Activated B cell treated with CpG ODN at 0.5 μM for 24 hours (primary cell): ENCODE measurements around the gene KRTAP12-1. TPM values are rescaled to one million over a fixed set of nuclear protein-coding genes. Genes with fewer than 3 reads are reported as not detected.
"Not testable (repeated sequence)": the region's sequence is repeated elsewhere in the genome, so short reads cannot be mapped to it uniquely, and the experiment has no call there.

ENCODE experiments used
- ATAC-seq: fragments of 200-7000 bp; cut with Tn5 transposase; one replicate; pipeline ENCODE4 v1.10.0; 2021; ENCODE audit warnings: low read depth, mild to moderate bottlenecking, moderate library complexity
- CTCF ChIA-PET: fragments of 350-600 bp; sonication (Branson Sonifier 250); formaldehyde crosslinking; loops from one replicate; lab custom pipeline; 2021; ENCODE audit warnings: antibody characterized with exemption; lab: Charles Lee
- POLR2A ChIA-PET: fragments of 350-600 bp; sonication (Branson Sonifier 250); formaldehyde crosslinking; loops from one replicate; lab custom pipeline; 2021; ENCODE audit warnings: antibody characterized with exemption; lab: Charles Lee
- DNase-seq: peaks from one replicate; pipeline ENCODE4 v3.0.0; 2022
- H3K27ac Mint-ChIP-seq: one replicate; pipeline ENCODE4 v1.8.0; 2020; ENCODE audit warnings: mixed read lengths
- H3K27me3 Mint-ChIP-seq: one replicate; pipeline ENCODE4 v1.8.0; 2021; ENCODE audit warnings: mixed read lengths
- H3K36me3 Mint-ChIP-seq: one replicate; pipeline ENCODE4 v1.8.0; 2021; ENCODE audit warnings: low read depth, mixed read lengths
- H3K4me1 Mint-ChIP-seq: one replicate; pipeline ENCODE4 v1.8.0; 2021; ENCODE audit warnings: mixed read lengths
- H3K4me3 Mint-ChIP-seq: one replicate; pipeline ENCODE4 v1.8.0; 2020; ENCODE audit warnings: mild to moderate bottlenecking, mixed read lengths
- H3K9me3 Mint-ChIP-seq: one replicate; pipeline ENCODE4 v1.8.0; 2020; ENCODE audit warnings: mixed read lengths
- CTCF ChIP-seq: fragments of 200-600 bp; IDR thresholded peaks from one replicate; pipeline ENCODE4 v1.8.0; 2022; ENCODE audit warnings: antibody characterized with exemption, mild to moderate bottlenecking
- intact Hi-C: fragments of 100-400 bp; cut with micrococcal nuclease; formaldehyde crosslinking; loops from one replicate; pipeline ENCODE4 v1.15.1; 2024
- total RNA-seq: library from RNA; stranded (reverse); gene quantifications from 2 replicates; pipeline ENCODE4 v1.2.3, GENCODE V29; 2022

KRTAP12-1 gene
- total RNA-seq, 1 donor from 2014 or later: not detected

GRCh38 chr21:44671911-44672310 lies 10.1 kb downstream of the KRTAP12-1 start:
- ATAC-seq (no peak), DNase-seq (no peak)
- intact Hi-C loops: no loop called here
- H3K4me3 Mint-ChIP-seq: no peak overlapping the region
- ChIA-PET CTCF (no interaction called here), POLR2A (no interaction called here)
- TF ChIP-seq CTCF: no peak
- H3K27ac Mint-ChIP-seq: no peak overlapping the region
- no peaks in the 10 kb centered on the region for H3K36me3 Mint-ChIP-seq
- no peaks in the 10 kb centered on the region for H3K4me1 Mint-ChIP-seq
- H3K9me3 Mint-ChIP-seq: peaks cover 16% of the 10 kb centered on the region
- peaks cover 17% of the 10 kb centered on the region for H3K27me3 Mint-ChIP-seq

GRCh38 chr21:44670642-44671432 lies 11.1 kb downstream of the KRTAP12-1 start:
- peaks cover 16% of the 10 kb centered on the region for H3K9me3 Mint-ChIP-seq
- H3K27ac Mint-ChIP-seq: no peak overlapping the region
- TF ChIP-seq CTCF: no peak
- no peak for ATAC-seq
- POLR2A ChIA-PET: no interaction called here
- no peaks in the 10 kb centered on the region for H3K4me1 Mint-ChIP-seq
- intact Hi-C loops: no loop called here
- DNase-seq: no peak
- H3K36me3 Mint-ChIP-seq: no peaks in the 10 kb centered on the region
- peaks cover 21% of the 10 kb centered on the region for H3K27me3 Mint-ChIP-seq
- no peak overlapping the region for H3K4me3 Mint-ChIP-seq
- CTCF ChIA-PET: no interaction called here

- Mint-ChIP-seq H3K9me3 (peaks cover 12% of the 10 kb centered on the region), H3K27me3 (peaks cover 29% of the 10 kb centered on the region), H3K27ac (no peak overlapping the region), H3K4me3 (no peak overlapping the region), H3K36me3 (no peaks in the 10 kb centered on the region), H3K4me1 (no peaks in the 10 kb centered on the region)
- ATAC-seq (no peak), DNase-seq (no peak)
- ChIA-PET CTCF (no interaction called here), POLR2A (no interaction called here)
- TF ChIP-seq CTCF: no peak
- intact Hi-C loops: no loop called here
These were observed 14.4 kb downstream of the KRTAP12-1 start for GRCh38 chr21:44667612-44668011.

- TF ChIP-seq CTCF: no peak
- Mint-ChIP-seq H3K27me3 (peaks cover 32% of the 10 kb centered on the region), H3K27ac (no peak within 1 kb of the TSS), H3K4me3 (no peak within 1 kb of the TSS), H3K36me3 (no peaks in the 10 kb centered on the region), H3K9me3 (peaks cover 11% of the 10 kb centered on the region), H3K4me1 (no peaks in the 10 kb centered on the region)
- intact Hi-C loops: no loop called here
- ChIA-PET CTCF (no interaction called here), POLR2A (no interaction called here)
- DNase-seq (no peak), ATAC-seq (no peak)
These were observed 15.3 kb downstream of the KRTAP12-1 start, which contains the start of gene KRTAP12-2 for GRCh38 chr21:44666401-44667320. Gene KRTAP12-2, minus strand, starts transcription at chr21:44666927. Its CDS starts 41 bp downstream, at chr21:44666886.

GRCh38 chr21:44664691-44665090 lies 17.3 kb downstream of the KRTAP12-1 start:
- H3K9me3 Mint-ChIP-seq: peaks cover 8% of the 10 kb centered on the region
- POLR2A ChIA-PET: no interaction called here
- no peak for DNase-seq
- no peak for TF ChIP-seq CTCF
- H3K27ac Mint-ChIP-seq: no peak overlapping the region
- H3K36me3 Mint-ChIP-seq: no peaks in the 10 kb centered on the region
- H3K27me3 Mint-ChIP-seq: peaks cover 36% of the 10 kb centered on the region
- intact Hi-C loops: no loop called here
- H3K4me3 Mint-ChIP-seq: no peak overlapping the region
- no peaks in the 10 kb centered on the region for H3K4me1 Mint-ChIP-seq
- CTCF ChIA-PET: no interaction called here
- ATAC-seq: no peak

- ATAC-seq, DNase-seq, H3K27ac Mint-ChIP-seq, H3K4me3 Mint-ChIP-seq, CTCF ChIA-PET, H3K4me1 Mint-ChIP-seq, POLR2A ChIA-PET, H3K36me3 Mint-ChIP-seq, intact Hi-C loops: not testable (repeated sequence)
- H3K27me3 Mint-ChIP-seq: peaks cover 47% of the 10 kb centered on the region
- peaks cover 21% of the 10 kb centered on the region for H3K9me3 Mint-ChIP-seq
These were observed 20.4 kb downstream of the KRTAP12-1 start for GRCh38 chr21:44661567-44661966.
